Thyroid gland (tissue), 4 donors: ENCODE results near the gene SMKR1. TPM values are rescaled to one million over a fixed set of nuclear protein-coding genes. Genes with fewer than 3 reads are reported as not detected.

Source experiments
- DNase-seq, 2 donors: peaks; one replicate each; pipeline ENCODE4 v3.0.0-alpha.2; 2019
- H3K27ac ChIP-seq, 3 donors: fragments of 200-600 bp; sonication (generic); 1 replicate in 2 of 3; 2 replicates in 1 of 3; pipeline ENCODE4 v1.5.1; 2016 to 2019; ENCODE audit warnings: mild to moderate bottlenecking in 1 of 3, moderate library complexity in 1 of 3
- H3K27me3 ChIP-seq: fragments of 200-600 bp; sonication (generic); one replicate; pipeline ENCODE4 v1.5.1; 2019
- H3K36me3 ChIP-seq, 2 donors: fragments of 200-600 bp; sonication (generic); one replicate each; pipeline ENCODE4 v1.5.1; 2016 to 2019
- H3K4me1 ChIP-seq, 2 donors: fragments of 200-600 bp; sonication (generic); one replicate each; pipeline ENCODE4 v1.5.1; 2017 to 2019
- H3K4me3 ChIP-seq, 3 donors: fragments of 200-600 bp; sonication (generic); replicated peaks in 1 of 3; 1 replicate in 2 of 3; 2 replicates in 1 of 3; pipeline ENCODE4 v1.5.1; 2016; ENCODE audit warnings: mild to moderate bottlenecking in 1 of 3
- H3K9me3 ChIP-seq: fragments of 200-600 bp; sonication (generic); one replicate; pipeline ENCODE4 v1.5.1; 2017
- POLR2A ChIP-seq, 2 donors: fragments of 450-650 bp; IDR thresholded peaks; one replicate each; pipeline ENCODE4 v1.6.1; 2017; ENCODE audit warnings: antibody characterized with exemption in 2 of 2, mild to moderate bottlenecking in 2 of 2, moderate library complexity in 1 of 2
- WGBS, 2 donors: methylation state at CpG; one replicate each; pipeline ENCODE4 v1.1.5; 2017; 5-methylcytosine and 5-hydroxymethylcytosine counted together
- intact Hi-C: fragments of 100-400 bp; cut with DNase I; formaldehyde crosslinking; loops from one replicate; pipeline ENCODE4 v1.15.1; 2023
- total RNA-seq, 4 donors: library from RNA; depleted of rRNA; stranded (reverse); fragments of >200 nt; gene quantifications; one replicate each; pipeline ENCODE4 v1.2.3, GENCODE V29; 2016
- TF ChIP-seq, protein P1 (sequence below), 6 experiments: fragments of 200-600 bp in 3 of 6; fragments of 450-650 bp in 3 of 6; sonication (generic) in 3 of 6; IDR thresholded peaks; one replicate each; pipeline ENCODE4 v1.5.1; 2016 to 2019; ENCODE audit warnings: antibody characterized with exemption in 6 of 6, mild to moderate bottlenecking in 2 of 6, inconsistent platforms in 1 of 6, moderate library complexity in 1 of 6

Gene SMKR1
- total RNA-seq: 1 to 10 TPM in 3 of 4 donors, under 1 TPM in 1; 0.56 to 2.7 (median 1.1) TPM

DNA sequence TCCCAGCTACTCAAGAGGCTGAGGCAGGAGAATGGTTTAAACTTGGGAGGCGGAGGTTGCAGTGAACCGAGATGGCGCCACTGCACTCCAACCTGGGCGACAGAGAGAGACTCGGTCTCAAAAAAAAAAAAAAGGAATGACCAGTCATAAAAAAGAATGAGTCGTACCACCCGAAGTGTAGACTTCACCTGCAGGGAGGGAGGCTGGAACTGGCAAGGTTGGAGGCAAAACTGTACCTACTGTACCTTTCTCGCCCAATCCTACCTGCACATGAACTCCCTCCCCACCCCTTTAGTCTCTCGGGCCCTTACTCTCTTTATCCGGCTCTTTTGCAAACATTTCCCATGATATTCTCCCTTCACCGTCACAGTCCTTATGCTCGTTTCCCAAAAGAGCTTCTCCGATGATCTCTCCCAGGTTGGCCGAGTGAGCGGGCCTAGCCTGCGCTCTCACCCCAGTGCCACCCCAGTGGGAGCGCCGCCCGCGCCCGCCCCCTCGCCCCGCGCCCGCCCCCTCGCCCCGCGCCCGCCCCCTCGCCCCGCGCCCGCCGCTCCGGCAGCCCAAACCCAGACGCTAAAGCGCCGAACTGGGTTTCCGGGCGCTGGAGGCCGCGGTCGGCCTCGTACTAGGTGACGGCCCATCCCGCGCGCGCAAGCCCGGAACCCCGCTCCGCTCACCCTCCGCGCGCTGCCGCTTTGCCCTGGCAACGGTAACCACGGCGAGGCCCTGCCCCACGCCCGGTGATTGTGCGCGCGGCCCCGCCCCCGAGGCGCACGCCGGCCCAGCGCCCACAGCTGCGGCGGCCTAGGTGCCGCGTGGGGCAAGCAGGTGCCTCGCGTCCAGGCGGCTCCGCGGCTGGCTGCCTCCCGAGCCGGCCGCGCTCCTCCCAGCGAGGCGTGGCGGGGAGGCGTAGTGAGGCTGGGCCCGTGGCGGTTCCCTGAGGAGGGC is at the start of gene SMKR1:
SMKR1 (plus strand) TSS at position 772 of the 948 bp plus-strand sequence. CDS start 294 bp downstream, outside the sequence.
- WGBS, 2 donors: 12 to 24% methylated on average over 20 to 29 of the region's 89 CpGs
- Histone ChIP-seq H3K4me3 (peak within 1 kb of the TSS in 2 of 3 donors; percentile 25 to 46), H3K4me1 (peaks cover 4 to 5% of the 10 kb centered on the region in 2 donors), H3K27ac (no peak within 1 kb of the TSS), H3K9me3 (no peaks in the 10 kb centered on the region), H3K36me3 (no peaks in the 10 kb centered on the region), H3K27me3 (no peaks in the 10 kb centered on the region)
- TF ChIP-seq, protein P1, sequence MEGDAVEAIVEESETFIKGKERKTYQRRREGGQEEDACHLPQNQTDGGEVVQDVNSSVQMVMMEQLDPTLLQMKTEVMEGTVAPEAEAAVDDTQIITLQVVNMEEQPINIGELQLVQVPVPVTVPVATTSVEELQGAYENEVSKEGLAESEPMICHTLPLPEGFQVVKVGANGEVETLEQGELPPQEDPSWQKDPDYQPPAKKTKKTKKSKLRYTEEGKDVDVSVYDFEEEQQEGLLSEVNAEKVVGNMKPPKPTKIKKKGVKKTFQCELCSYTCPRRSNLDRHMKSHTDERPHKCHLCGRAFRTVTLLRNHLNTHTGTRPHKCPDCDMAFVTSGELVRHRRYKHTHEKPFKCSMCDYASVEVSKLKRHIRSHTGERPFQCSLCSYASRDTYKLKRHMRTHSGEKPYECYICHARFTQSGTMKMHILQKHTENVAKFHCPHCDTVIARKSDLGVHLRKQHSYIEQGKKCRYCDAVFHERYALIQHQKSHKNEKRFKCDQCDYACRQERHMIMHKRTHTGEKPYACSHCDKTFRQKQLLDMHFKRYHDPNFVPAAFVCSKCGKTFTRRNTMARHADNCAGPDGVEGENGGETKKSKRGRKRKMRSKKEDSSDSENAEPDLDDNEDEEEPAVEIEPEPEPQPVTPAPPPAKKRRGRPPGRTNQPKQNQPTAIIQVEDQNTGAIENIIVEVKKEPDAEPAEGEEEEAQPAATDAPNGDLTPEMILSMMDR (IDR thresholded peaks at IDR 0.05): no peak
- peak in 1 of 2 donors; percentile 49 for TF ChIP-seq POLR2A (IDR thresholded peaks at IDR 0.05)
- peak; percentile 87 for DNase-seq
- intact Hi-C loops: no loop called here

DNA sequence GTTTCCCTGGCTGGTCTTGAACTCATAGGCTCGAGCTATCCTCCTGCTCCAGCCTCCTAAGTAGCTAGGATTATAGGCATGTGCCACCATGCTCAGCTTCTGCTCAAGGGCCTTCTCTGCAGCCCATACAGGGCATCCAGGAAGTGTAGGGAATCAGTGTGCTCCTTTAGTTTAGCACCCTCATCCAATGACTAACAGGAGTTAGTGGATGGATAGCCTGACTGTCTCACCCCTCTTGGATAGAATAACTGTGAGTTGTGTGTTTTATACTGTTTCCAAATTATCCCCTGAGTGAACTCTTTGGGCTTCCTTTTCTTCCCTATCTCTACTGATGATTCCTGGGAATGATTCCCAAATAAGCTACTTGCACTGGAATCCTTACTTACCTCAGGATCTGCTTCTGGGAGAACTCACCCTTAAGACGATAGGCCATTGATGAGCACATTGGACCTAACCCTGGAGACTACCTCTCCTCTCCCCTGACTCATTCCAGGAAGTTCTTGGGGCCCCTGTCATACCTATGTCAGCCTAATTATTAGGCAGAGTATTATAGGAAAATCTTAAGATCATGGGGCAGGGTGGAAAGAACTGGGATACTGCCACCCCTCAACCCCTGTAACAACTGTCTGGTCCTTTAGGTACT is 49.6 kb upstream of the SMKR1 start:
- H3K36me3 ChIP-seq: no peaks in the 10 kb centered on the region
- intact Hi-C loops: no loop called here
- WGBS, 2 donors: 88 to 93% methylated on average over 2 of the region's 2 CpGs
- DNase-seq: no peak
- H3K4me1 ChIP-seq: no peaks in the 10 kb centered on the region
- H3K4me3 ChIP-seq: no peak overlapping the region
- no peaks in the 10 kb centered on the region for H3K27me3 ChIP-seq
- H3K27ac ChIP-seq: no peak overlapping the region
- TF ChIP-seq POLR2A (IDR thresholded peaks at IDR 0.05): no peak
- TF ChIP-seq, protein P1 (IDR thresholded peaks at IDR 0.05): no peak
- H3K9me3 ChIP-seq: no peaks in the 10 kb centered on the region

DNA sequence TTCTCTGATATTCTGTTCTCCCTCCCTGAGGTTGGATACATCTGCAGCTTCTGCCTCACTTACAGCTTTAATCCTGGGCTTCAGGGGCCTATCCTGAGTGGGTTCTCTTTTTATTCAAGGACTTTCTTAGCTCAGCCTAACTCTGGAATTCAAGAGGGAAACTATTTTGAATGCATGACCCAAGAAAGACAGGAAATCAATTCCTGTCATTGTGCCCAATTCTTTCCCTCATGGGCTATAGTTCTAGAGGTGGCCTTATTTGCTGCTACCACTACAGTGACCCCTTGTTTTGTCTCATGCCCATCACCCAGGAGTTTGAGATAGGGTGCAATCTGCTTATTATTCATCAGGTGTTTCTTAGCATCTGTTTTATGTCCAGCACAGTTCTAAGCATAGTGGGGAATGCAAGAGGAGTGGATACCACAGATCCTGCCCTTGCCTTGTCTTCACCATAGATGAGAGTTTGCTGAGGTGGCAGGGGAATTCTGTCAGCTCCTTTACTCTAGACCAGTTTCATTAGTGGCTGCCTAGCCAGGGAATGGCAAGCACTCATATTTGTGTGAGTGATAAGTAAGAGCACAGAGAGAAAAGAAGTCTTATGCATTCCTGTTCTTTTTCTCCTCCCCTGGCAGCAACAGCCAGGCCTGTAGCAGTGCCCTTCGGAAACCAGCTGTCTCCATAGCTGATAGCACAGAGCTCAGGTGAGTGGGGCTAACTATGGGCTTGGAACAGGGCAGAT is 48.7 kb upstream of the SMKR1 start:
- Histone ChIP-seq H3K27me3 (no peaks in the 10 kb centered on the region), H3K36me3 (no peaks in the 10 kb centered on the region), H3K4me1 (no peaks in the 10 kb centered on the region), H3K27ac (no peak overlapping the region), H3K4me3 (no peak overlapping the region), H3K9me3 (no peaks in the 10 kb centered on the region)
- WGBS, 2 donors: 80 to 86% methylated on average over 1 of the region's 1 CpG
- intact Hi-C loops: no loop called here
- no peak for TF ChIP-seq POLR2A (IDR thresholded peaks at IDR 0.05)
- TF ChIP-seq, protein P1 (IDR thresholded peaks at IDR 0.05): no peak
- DNase-seq: no peak

DNA sequence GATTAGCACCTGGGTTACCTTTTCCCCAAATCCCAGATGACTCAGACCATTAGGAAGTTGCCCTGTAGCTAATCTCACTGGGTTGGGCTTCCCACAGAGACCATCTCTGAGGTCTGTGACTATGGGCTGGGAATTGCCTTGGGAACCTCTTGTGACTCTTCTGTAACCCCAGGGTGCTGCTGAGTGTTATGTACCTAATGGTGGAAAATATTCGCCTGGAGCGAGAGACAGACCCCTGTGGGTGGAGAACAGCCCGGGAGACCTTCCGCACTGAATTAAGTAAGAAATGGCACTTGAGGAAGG is 48.1 kb upstream of the SMKR1 start:
- no peaks in the 10 kb centered on the region for H3K9me3 ChIP-seq
- no peaks in the 10 kb centered on the region for H3K27me3 ChIP-seq
- WGBS, 2 donors: 90 to 93% methylated on average over 4 of the region's 4 CpGs
- H3K4me3 ChIP-seq: no peak overlapping the region
- intact Hi-C loops: no loop called here
- no peak for TF ChIP-seq POLR2A (IDR thresholded peaks at IDR 0.05)
- TF ChIP-seq, protein P1 (IDR thresholded peaks at IDR 0.05): no peak
- no peak for DNase-seq
- H3K36me3 ChIP-seq: no peaks in the 10 kb centered on the region
- H3K4me1 ChIP-seq: no peaks in the 10 kb centered on the region
- no peak overlapping the region for H3K27ac ChIP-seq
